GM12872 (cell line): Measurements from ENCODE around the gene TIMM9.

Experiments
- CTCF ChIP-seq: IDR thresholded peaks from 3 replicates; pipeline ENCODE4 v1.5.1; 2011; ENCODE audit warnings: low read depth, mild to moderate bottlenecking, low read length, moderate library complexity; ENCODE audit not compliant: insufficient read depth

The TIMM9 gene

DNA sequence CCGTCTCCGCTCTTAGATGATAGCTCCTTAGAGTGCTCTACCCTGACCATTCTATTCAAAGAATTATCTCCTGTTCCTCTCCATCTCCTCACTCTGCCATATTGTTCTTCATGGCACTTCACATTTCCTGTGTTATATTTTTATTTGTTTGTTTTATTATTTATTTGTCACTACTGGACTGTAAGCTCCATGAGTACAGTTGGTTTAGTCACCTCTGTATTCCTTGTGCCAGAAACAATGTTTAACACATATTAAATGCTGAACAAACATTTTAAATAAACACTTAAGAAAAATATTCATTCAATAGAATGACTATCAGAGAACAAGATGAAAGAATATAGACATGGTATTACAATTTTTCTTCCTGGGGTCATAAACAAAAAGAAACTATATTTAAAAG is 35.8 kb upstream of the TIMM9 start:
- no peak for TF ChIP-seq CTCF

GRCh38 chr14:58460772-58461171 is 33.4 kb upstream of the TIMM9 start:
- no peak for TF ChIP-seq CTCF

GRCh38 chr14:58455593-58456265 is 28.4 kb upstream of the TIMM9 start:
- TF ChIP-seq CTCF, result no peak

DNA sequence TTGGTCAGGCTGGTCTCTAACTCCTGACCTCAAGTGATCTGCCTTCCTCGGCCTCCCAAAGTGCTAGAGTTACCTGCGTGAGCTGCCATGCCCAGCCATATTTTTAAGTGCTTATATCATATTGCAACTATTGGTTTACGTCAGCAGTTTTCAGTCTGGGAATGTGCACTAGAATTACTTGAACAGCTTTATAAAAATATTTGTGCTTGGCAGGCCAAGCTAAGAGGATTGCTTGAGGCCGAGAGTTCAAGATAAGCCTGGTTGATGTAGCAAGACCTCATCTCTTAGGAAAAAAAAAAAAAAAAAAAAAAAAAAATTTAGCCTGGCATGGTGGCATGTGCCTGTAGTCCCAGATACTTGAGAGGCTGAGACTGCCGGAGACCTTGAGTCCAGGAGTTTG is 17.3 kb upstream of the TIMM9 start:
- TF ChIP-seq CTCF, result no peak

GRCh38 chr14:58439476-58439875 is 12.1 kb upstream of the TIMM9 start:
- no peak for TF ChIP-seq CTCF

DNA sequence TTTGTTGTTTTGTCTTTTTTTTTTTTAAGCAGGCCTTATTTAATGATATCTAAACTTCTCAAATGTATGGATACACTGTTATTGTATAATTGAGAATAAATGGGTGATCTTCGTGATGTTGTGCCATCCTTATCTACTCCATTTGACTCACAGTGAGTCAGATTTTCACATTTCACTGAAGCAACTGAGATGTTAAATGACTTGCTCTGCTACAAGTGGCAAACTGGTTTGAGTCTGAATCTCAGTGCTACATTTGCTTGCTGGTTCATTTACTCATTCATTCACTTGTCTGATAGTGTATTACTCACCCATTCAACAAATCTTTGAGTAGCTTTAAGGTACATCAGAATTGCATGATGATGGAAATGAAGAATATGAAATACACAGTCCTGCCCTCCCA is 2.8 kb upstream of the TIMM9 start:
- no peak for TF ChIP-seq CTCF

- no peak for TF ChIP-seq CTCF
These were observed 870 bp upstream of the TIMM9 start for GRCh38 chr14:58428118-58428683.
